CD14-positive monocyte (primary cell): ENCODE data around the gene EXD2. TPM values are rescaled to one million over a fixed set of nuclear protein-coding genes. Genes with fewer than 3 reads are reported as not detected.

ENCODE experiments used
- DNase-seq, 3 donors: peaks; one replicate each; pipeline ENCODE4 v3.0.0-alpha.2; 2011 to 2022
- H2AFZ ChIP-seq: 2 replicates; pipeline ENCODE4 v1.6.0; 2012; ENCODE audit warnings: mild to moderate bottlenecking, low read depth, low read length, inconsistent platforms; ENCODE audit not compliant: insufficient read depth, poor library complexity, severe bottlenecking
- H3K27ac ChIP-seq, 2 donors: 1 replicate in 1 of 2; 2 replicates in 1 of 2; pipeline ENCODE4 v1.5.1; 2012 to 2013; ENCODE audit warnings: low read length in 2 of 2, control low read depth in 1 of 2, inconsistent platforms in 1 of 2, low read depth in 1 of 2, mild to moderate bottlenecking in 1 of 2
- H3K27me3 ChIP-seq, 2 donors: one replicate each; pipeline versions ENCODE4 v1.6.0 to v1.6.1; 2011 to 2013; ENCODE audit warnings: low read length in 2 of 2; ENCODE audit not compliant: control insufficient read depth in 2 of 2, insufficient read depth in 2 of 2
- H3K36me3 ChIP-seq, 2 donors: replicated peaks in 1 of 2; 1 replicate in 1 of 2; 2 replicates in 1 of 2; pipeline versions ENCODE4 v1.5.1 to v1.6.1; 2012 to 2013; ENCODE audit warnings: low read length in 2 of 2, control low read depth in 1 of 2, inconsistent platforms in 1 of 2, mild to moderate bottlenecking in 1 of 2; ENCODE audit not compliant: insufficient read depth in 2 of 2, control insufficient read depth in 1 of 2
- H3K4me1 ChIP-seq, 2 donors: 1 replicate in 1 of 2; 2 replicates in 1 of 2; pipeline versions ENCODE4 v1.5.1 to v1.6.1; 2012 to 2013; ENCODE audit warnings: low read length in 2 of 2, control low read depth in 1 of 2, inconsistent platforms in 1 of 2, mild to moderate bottlenecking in 1 of 2, moderate library complexity in 1 of 2; ENCODE audit not compliant: insufficient read depth in 2 of 2, control insufficient read depth in 1 of 2
- H3K4me2 ChIP-seq: replicated peaks from 2 replicates; pipeline ENCODE3; 2012; ENCODE audit warnings: low read length, moderate library complexity, mild to moderate bottlenecking; ENCODE audit not compliant: poor library complexity, severe bottlenecking; ENCODE audit errors: extremely low read depth
- H3K4me3 ChIP-seq, 3 experiments: fragments of 200-600 bp in 1 of 3; sonication (generic) in 1 of 3; replicated peaks in 1 of 3; 1 replicate in 2 of 3; 2 replicates in 1 of 3; pipeline ENCODE4 v1.5.1; 2011 to 2013; ENCODE audit warnings: low read length in 3 of 3, mild to moderate bottlenecking in 3 of 3, control low read depth in 2 of 3, low read depth in 2 of 3, inconsistent platforms in 1 of 3, moderate library complexity in 1 of 3
- H3K79me2 ChIP-seq: 2 replicates; pipeline ENCODE4 v1.6.0; 2012; ENCODE audit warnings: mild to moderate bottlenecking, control low read depth, inconsistent platforms, low read length, moderate library complexity; ENCODE audit not compliant: insufficient read depth
- H3K9ac ChIP-seq: 2 replicates; pipeline ENCODE4 v1.6.0; 2017; ENCODE audit warnings: low read length, mild to moderate bottlenecking; ENCODE audit not compliant: insufficient read depth, poor library complexity, severe bottlenecking
- H3K9me3 ChIP-seq, 2 donors: replicated peaks in 1 of 2; 1 replicate in 1 of 2; 2 replicates in 1 of 2; pipeline versions ENCODE4 v1.5.1 to v1.6.1; 2012 to 2013; ENCODE audit warnings: low read length in 2 of 2, control low read depth in 1 of 2; ENCODE audit not compliant: control insufficient read depth in 1 of 2, insufficient read depth in 1 of 2
- H4K20me1 ChIP-seq: 2 replicates; pipeline ENCODE4 v1.6.0; 2012; ENCODE audit warnings: mild to moderate bottlenecking, low read length, control low read depth, moderate library complexity; ENCODE audit not compliant: insufficient read depth
- H3K27ac Mint-ChIP-seq, 7 donors: one replicate each; pipeline ENCODE4 v1.8.0; 2020; ENCODE audit warnings: mild to moderate bottlenecking in 7 of 7, mixed read lengths in 7 of 7, moderate library complexity in 6 of 7, inconsistent platforms in 2 of 7
- H3K27me3 Mint-ChIP-seq, 3 donors: one replicate each; pipeline ENCODE4 v1.8.0; 2021 to 2022; ENCODE audit warnings: low read depth in 3 of 3, mild to moderate bottlenecking in 3 of 3, mixed read lengths in 3 of 3, moderate library complexity in 3 of 3, inconsistent platforms in 1 of 3
- H3K36me3 Mint-ChIP-seq, 2 donors: one replicate each; pipeline ENCODE4 v1.8.0; 2020; ENCODE audit warnings: mixed read lengths in 2 of 2, inconsistent platforms in 1 of 2, mild to moderate bottlenecking in 1 of 2
- H3K4me1 Mint-ChIP-seq: one replicate; pipeline ENCODE4 v1.8.0; 2020; ENCODE audit warnings: mild to moderate bottlenecking, mixed read lengths
- H3K4me3 Mint-ChIP-seq, 2 donors: one replicate each; pipeline ENCODE4 v1.8.0; 2020; ENCODE audit warnings: mild to moderate bottlenecking in 2 of 2, mixed read lengths in 2 of 2, moderate library complexity in 1 of 2
- H3K9me3 Mint-ChIP-seq, 7 donors: one replicate each; pipeline ENCODE4 v1.8.0; 2020 to 2022; ENCODE audit warnings: mixed read lengths in 7 of 7, mild to moderate bottlenecking in 6 of 7, moderate library complexity in 6 of 7, inconsistent platforms in 2 of 7
- CTCF ChIP-seq: fragments of 200-600 bp; IDR thresholded peaks from one replicate; pipeline ENCODE4 v1.8.0; 2022; ENCODE audit warnings: antibody characterized with exemption, mild to moderate bottlenecking
- WGBS: methylation state at CpG from one replicate; pipeline ENCODE4 v1.1.5; 2013; ENCODE audit warnings: missing lambda C conversion rate; ENCODE audit not compliant: insufficient coverage; 5-methylcytosine and 5-hydroxymethylcytosine counted together
- intact Hi-C, 2 donors: fragments of 100-400 bp; cut with micrococcal nuclease; formaldehyde crosslinking; loops; one replicate each; pipeline versions ENCODE4 v1.15.0 to v1.15.1; 2023
- polyA plus RNA-seq, 3 donors: library from polyadenylated mRNA; depleted of rRNA in 1 of 3; unstranded in 2 of 3; stranded (reverse) in 1 of 3; fragments of 300-500 nt in 2 of 3; fragments of >200 nt in 1 of 3; fragmentation: Illumina TruSeq in 2 of 3; gene quantifications; 1 replicate in 2 of 3; 2 replicates in 1 of 3; pipeline ENCODE4 v1.2.3, GENCODE V29; 2012 to 2021
- small RNA-seq: library from RNA; depleted of rRNA; stranded (forward); fragments of <200 nt; gene quantifications from one replicate; pipeline ENCODE3, GENCODE V24; 2012; ENCODE audit warnings: low read depth; ENCODE audit not compliant: insufficient read length

EXD2 gene
- polyA plus RNA-seq, 3 donors: 2.3 to 4.0 (median 3.1) TPM

GRCh38 chr14:69291396-69291795 lies 100.1 kb downstream of the EXD2 start:
- Mint-ChIP-seq H3K4me1 (no peaks in the 10 kb centered on the region), H3K4me3 (no peak overlapping the region), H3K27ac (no peak overlapping the region), H3K36me3 (no peaks in the 10 kb centered on the region), H3K9me3 (peaks cover 0 to 5% (median 0%) of the 10 kb centered on the region in 7 donors), H3K27me3 (peaks cover 8 to 16% (median 11%) of the 10 kb centered on the region in 3 donors)
- WGBS: 86% methylated on average over 3 of the region's 5 CpGs
- Histone ChIP-seq H3K4me3 (no peak overlapping the region), H4K20me1 (no peaks in the 10 kb centered on the region), H3K9me3 (no peaks in the 10 kb centered on the region), H3K27me3 (peaks cover 0 to 3% of the 10 kb centered on the region in 2 donors), H3K27ac (no peak overlapping the region), H3K4me2 (no peak overlapping the region), H3K79me2 (no peaks in the 10 kb centered on the region), H3K9ac (no peak overlapping the region), H3K36me3 (no peaks in the 10 kb centered on the region), H3K4me1 (no peaks in the 10 kb centered on the region), H2AFZ (no peak overlapping the region)
- no peak for DNase-seq
- intact Hi-C loops: no loop called here
- TF ChIP-seq CTCF: no peak

GRCh38 chr14:69291891-69292561 lies 100.7 kb downstream of the EXD2 start:
- Histone ChIP-seq H4K20me1 (no peaks in the 10 kb centered on the region), H2AFZ (no peak overlapping the region), H3K27ac (no peak overlapping the region), H3K4me1 (no peaks in the 10 kb centered on the region), H3K9me3 (no peaks in the 10 kb centered on the region), H3K36me3 (no peaks in the 10 kb centered on the region), H3K4me2 (no peak overlapping the region), H3K79me2 (no peaks in the 10 kb centered on the region), H3K27me3 (peaks cover 0 to 3% of the 10 kb centered on the region in 2 donors), H3K4me3 (no peak overlapping the region), H3K9ac (no peak overlapping the region)
- intact Hi-C loops: no loop called here
- Mint-ChIP-seq H3K36me3 (no peaks in the 10 kb centered on the region), H3K9me3 (peaks cover 0 to 3% (median 0%) of the 10 kb centered on the region in 7 donors), H3K4me1 (no peaks in the 10 kb centered on the region), H3K27ac (no peak overlapping the region), H3K4me3 (no peak overlapping the region), H3K27me3 (peaks cover 10 to 16% (median 11%) of the 10 kb centered on the region in 3 donors)
- no peak for TF ChIP-seq CTCF
- DNase-seq: no peak
- 89% methylated on average over 4 of the region's 5 CpGs for WGBS

Small RNA genes lying within 50 kb of the gene (small RNA-seq; reads per million reads assigned to genes)
- not detected for gene RF00019

Other genes starting within 250 kb of the EXD2 start
- gene ACTN1, start 212.2 kb upstream of the EXD2 start, polyA plus RNA-seq: 10 to 100 TPM; 41.4 to 75.0 (median 69.4) TPM
- 10 to 100 TPM; 22.2 to 55.1 (median 30.6) TPM for gene DCAF5, start 38.4 kb upstream of the EXD2 start, polyA plus RNA-seq
- gene GALNT16, start 68.7 kb downstream of the EXD2 start, polyA plus RNA-seq: under 1 TPM in 1 of 3 donors, not detected in 2; 0.01 TPM
- gene ERH, start 206.8 kb downstream of the EXD2 start, polyA plus RNA-seq: 10 to 100 TPM; 63.6 to 67.0 (median 64.3) TPM
- gene SLC39A9, start 207.2 kb downstream of the EXD2 start, polyA plus RNA-seq: 10 to 100 TPM; 28.6 to 44.2 (median 37.6) TPM